ENCODE measurements around the gene COX6A2.

Gene COX6A2

DNA sequence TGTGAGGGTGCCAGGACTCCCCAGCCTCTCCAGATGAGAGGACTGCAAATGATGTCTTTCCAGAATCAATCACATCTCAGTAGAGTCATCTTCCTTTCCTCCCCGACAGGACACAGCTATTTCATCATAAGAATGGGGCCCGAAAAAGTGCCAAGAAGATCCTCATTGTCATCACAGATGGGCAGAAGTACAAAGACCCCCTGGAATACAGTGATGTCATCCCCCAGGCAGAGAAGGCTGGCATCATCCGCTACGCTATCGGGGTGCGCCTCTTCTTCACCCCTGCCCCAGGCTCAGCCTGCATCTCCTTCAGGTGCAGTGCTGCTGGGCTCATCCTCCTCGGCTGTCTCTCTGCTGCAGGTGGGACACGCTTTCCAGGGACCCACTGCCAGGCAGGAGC, 20.8 kb downstream of the COX6A2 start:
- DNase-seq: no peak

DNA sequence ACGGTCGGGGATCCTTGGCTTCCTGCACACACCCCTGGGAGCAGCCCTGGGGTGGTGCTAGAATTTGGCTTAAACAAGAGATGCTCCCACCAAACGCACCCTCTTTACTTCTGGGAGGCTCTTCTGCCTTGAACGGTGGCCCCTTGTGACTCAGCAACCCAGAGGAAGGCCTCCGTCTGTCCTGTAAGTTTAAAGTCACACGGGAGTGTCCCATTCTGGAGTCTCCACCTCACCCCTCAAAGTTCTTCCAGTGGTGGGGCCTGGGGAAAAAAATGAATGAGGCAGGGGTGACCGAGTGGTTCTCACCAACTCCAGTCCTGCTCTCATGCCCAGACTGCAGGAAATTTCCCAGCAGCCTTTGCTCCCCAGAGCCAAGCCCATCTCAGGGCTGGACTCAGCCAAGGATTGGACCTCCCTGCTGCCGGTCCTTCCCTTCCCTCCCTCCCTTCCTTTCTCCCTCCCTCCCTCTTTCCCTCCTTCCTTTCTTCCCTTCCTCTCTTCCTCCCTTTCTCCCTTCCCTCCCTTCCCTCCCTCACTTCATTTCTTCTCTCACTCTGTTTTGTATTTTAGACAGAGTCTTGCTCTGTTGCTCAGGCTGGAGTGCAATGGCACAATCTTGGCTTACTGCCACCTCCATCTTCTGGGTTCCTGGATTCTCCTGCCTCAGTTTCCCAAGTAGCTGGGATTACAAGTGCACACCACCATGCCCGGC, 23.7 kb downstream of the COX6A2 start:
- no peak for DNase-seq

DNA sequence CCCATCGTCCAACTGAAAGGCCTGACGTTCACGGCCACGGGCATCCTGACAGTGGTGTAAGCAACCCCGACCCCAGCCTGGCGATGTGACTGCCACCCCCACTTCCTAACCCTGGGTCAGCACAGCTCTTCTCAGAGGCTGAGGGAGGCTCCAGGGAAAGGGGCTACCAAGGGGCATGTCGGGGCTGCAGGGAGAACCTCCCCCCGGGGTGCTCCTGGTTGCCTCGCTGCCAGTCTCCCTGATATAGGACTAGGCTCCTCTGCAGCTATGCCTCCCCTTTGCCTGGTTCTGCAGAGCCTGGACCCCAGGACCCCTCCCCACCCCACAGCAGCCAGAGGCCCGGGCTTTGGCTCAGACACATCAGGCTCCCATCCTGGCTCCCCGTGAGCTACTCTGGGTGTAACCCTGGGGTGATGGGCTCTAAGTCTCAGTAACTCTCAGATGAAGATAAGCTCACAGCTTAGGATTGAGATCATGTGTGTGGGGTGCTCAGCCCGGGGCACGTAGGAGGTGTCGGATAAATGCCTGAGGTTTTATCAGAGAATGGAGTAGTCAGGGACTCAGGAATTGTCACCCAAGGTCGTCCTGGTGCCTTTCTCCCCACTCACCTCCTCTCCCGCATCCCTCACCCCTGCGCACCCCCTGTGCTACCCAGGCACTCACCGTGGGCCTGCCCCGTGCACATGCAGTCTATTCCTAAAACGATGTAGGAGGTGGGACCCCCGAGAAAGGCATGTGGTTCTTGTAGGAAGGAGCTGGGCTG, 24.4 kb downstream of the COX6A2 start:
- DNase-seq: no peak

DNA sequence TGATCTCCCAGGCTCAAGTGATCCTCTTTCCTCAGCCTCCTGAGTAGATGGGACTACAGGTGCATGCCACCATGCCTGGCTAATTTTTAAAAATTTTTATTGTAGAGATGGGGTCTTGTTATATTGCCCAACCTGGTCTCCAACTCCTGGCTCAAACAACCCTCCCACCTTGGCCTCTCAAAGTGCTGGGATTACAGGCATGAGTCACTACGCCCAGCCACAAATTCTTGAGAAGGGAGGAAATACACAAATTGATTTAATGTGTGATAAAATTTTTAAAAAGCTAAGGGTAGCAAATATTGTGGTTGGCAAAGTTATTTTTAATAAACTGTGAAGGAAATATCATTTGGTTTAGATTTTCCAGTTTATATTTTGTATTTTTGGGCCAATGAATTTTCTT, 25.5 kb downstream of the COX6A2 start:
- no peak for DNase-seq

DNA sequence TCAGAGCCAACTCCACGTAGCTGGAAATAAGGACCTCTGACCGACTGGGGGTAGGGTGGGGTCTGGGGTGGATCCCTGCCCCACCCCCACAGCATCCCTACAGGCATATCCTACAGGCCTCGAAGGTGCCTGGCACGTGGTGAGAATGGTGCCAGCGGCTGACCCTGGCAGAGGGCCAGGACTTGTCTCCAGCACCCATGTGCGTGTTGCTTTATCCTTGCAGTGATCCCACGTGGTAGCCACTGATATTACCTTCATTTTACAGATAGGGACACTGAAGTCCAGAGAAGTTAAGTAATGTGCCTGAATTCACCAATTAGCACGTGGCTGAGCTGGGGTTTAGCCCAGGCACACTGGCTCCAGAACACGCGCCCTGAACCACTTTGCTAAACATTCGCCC, 26.7 kb downstream of the COX6A2 start:
- no peak for DNase-seq

DNA sequence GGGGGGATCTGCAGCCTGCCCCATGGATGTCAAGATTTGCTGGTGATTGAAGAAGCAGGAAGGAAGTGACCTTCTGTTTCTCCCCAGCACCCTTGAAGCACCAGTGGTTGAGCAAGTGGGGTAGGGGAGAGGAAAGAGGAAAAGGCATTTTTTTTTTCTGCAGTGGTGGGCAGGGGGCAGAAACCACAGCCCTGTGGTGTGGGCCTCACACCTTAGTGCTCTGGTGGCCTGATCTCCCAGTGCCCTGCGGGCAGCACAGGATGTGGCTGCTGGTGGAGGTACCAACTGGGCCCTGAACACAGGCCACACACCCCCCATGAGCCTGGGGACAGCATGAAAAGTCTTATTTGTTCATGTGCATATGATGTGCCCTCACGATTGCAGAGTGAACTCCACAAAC, 28.0 kb downstream of the COX6A2 start:
- no peak for DNase-seq

DNA sequence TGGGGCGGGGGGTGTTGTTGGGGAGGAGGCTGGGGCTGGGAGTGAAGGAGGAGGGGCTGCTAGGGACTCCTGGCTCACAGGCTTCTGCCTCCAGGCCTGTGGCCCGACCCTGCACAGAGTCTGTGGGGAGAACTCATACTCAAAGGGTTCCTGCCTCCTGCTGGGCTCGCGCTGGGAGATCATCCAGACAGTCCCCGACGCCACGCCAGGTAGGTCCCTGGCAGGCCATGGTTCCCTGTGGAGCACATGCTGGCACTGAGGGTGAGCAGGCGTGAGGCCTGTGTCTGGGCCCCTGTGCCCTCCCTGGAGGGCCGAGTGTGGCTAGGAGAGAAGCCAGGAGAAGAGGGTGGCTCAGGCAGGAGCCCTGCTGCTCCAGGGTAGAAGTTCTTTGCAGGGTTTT, 30.5 kb downstream of the COX6A2 start:
- DNase-seq: no peak

DNA sequence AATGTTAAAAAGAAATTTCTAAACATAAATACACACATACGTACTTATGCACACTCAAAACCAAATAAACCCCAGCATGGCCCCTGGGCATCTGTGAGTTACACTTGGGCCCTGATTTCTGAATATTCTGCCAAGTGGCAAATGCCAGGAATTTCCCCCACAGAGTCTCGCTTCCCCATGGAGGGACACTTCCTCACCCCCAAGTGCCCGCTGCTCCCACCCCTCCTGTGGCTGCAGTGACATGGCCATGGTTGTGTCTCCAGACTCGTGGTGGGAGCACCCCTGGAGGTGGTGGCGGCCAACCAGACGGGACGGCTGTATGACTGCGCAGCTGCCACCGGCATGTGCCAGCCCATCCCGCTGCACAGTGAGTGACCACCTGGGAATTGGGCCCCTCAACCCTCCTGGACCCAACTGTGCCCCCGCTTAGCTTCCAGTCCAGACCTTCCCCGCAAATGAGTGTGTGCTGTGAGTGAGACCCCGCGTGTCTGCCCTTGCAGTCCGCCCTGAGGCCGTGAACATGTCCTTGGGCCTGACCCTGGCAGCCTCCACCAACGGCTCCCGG, 31.0 kb downstream of the COX6A2 start:
- DNase-seq: no peak

DNA sequence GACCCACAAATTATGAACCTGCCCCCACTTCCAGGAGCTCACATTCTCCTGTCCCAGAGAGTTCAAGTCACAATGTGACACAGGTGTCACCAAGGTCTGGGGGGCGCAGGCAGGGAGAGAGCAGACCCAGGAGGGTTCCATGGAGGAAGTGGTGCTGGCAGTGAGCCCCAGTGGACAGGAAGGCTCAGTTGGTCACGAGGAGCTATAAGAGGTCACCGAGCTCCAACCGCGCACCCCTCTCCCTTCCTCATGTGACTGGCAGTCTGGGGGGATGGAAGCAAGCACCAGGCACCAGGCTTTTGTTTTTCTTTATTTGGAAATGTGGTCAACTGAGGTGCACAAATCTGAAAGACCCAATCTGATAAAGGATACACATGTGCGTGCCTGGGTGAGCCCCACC, 32.5 kb downstream of the COX6A2 start:
- no peak for DNase-seq

DNA sequence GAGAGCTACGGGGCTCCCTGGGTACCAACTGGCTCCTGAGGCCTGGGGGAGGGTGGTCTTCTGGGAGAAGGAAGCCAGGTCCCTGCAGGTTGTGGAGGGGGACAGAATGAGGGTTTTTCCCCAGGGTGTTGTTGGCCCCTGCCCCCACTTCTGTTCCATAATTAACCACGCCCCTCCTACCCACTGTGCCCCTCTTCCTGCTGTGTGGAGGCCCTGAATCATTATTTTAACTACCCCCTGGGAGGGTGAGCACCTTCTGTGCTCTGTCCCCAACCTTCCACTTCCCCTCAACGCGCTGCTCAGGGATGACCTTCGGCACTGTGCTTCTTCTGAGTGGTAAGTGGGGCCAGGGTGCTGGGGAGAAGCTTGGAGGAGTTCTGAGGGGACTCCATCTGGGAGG, 35.1 kb downstream of the COX6A2 start, which contains the start of gene ITGAD:
Gene ITGAD (plus strand): TSS at position 280 of the 400 bp plus-strand sequence. CDS start 26 bp downstream, at position 306.
- no peak for DNase-seq

DNA sequence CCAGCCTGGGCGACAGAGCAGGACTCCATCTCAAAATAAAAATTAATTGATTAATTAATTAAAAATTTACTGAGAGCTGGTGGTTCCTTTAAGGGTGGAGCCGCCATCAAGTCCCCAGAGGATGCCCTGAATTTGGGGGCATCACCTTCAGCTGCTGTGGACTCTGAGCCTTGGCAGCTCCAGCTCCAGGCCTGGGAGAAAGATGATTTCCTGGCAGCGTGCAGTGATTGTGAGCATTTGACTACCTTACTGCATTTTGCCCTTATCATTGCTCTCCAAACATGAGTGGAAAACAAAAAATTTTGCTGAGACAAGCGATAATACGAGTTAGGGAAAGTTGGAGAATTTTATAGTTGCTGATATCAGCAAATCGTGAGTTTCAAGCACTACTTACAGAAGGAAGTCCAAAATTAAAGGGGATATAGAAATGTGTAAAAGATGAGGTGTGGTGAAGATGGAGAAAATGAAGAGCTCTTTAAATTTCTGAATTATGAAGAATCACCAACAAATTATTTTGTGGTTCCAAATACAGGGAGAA, 37.6 kb downstream of the COX6A2 start:
- no peak for DNase-seq

DNA sequence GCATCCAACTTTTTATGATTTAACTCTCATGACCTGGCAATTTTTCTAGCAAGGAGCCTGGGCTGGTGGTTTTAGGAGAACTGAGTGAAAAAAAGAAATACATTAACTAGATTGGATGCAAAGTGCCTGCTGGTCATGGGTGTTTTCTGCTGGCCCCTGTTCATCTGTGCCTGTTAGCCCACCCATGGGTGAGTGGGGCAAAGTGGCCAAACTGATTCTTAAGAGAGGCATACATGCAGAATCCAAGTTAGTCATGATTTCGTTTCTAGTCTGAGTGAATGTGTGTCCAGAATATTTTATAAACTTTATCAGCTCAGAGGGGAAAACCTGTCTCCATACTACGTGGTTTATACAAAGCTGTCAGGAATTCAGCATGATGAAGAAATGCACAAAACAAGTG, 39.6 kb downstream of the COX6A2 start:
- no peak for DNase-seq

DNA sequence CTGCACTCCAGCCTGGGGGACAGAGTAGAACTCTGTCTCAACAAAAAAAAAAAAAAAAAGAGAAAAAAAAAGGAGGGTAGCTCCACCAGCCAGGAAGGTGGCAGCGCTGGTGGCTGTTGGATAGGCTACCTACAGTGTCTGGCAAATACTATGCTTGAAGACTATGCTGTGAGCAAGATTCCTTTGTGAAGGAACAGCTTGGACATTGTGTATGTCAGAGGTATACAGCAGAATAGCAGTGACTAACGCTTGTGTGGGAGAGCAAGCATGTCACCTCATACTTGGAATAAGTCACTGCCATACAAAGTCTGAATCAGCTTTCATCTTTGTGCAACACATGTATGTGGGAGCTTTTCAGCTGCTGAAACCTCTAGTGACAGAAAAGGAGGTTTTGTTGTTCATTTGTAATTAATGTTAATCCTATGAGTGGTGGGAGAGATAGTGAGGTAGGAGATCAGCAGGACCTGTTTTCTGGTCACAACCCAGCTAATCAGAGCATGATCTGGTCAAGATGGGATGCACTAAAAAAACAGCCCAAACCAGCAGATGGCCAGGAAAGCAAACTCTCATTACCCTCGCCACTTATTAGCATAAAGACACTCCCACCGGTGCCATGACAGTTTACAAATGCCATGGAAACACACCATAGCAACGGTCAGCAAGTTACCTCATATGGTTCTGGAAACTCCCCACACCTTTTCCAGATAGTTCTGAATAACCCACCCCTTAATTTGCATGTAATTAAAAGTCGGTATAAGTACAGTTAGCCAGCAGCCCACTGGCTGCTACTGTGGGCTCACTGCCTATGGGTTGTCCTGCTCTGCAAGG, 41.8 kb downstream of the COX6A2 start:
- DNase-seq: peak; percentile 71

DNA sequence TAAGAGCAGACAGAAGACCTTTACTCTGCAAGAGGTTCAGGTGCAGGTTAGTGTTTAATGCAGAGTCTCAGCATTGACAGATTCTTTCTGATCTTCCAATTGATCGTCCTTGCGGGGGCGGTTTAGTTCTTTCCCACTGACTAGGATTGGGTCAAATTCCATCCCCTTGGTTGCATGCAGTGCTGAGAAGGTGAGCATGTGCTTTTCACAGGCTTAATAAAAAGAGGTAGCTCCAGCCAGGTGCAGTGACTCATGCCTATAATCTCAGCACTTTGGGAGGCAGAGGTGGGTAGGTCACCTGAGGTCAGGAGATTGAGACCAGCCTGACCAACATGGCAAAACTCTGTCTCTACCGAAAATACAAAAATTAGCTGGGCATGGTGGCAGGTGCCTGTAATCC, 42.5 kb downstream of the COX6A2 start:
- DNase-seq: no peak

DNA sequence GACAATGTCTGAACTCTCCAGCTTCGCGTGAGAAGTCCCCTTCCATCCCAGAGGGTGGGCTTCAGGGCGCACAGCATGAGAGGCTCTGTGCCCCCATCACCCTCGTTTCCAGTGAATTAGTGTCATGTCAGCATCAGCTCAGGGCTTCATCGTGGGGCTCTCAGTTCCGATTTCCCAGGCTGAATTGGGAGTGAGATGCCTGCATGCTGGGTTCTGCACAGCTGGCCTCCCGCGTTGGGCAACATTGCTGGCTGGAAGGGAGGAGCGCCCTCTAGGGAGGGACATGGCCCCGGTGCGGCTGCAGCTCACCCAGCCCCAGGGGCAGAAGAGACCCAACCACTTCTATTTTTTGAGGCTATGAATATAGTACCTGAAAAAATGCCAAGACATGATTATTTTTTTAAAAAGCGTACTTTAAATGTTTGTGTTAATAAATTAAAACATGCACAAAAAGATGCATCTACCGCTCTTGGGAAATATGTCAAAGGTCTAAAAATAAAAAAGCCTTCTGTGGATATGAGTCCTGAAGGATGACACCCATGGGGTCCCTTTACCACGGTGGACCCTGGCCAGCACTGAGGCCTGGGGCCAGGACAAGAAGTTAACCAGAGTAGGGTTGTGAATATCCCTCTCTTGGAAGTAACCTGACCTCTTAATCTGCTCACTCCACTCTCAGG, 45.5 kb downstream of the COX6A2 start:
- peak; percentile 30 for DNase-seq

DNA sequence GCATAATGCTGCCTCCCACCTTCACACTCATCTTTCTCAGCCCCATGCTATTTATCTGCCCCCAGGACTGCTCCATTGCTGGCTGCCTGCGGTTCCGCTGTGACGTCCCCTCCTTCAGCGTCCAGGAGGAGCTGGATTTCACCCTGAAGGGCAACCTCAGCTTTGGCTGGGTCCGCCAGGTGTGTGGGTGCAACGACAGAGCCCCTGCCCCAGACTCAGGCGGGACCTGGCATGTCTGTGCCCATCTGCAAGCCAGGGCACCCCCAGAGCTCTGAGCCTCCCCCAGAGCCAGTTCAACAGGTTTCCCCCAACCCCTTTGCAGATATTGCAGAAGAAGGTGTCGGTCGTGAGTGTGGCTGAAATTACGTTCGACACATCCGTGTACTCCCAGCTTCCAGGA, 48.0 kb downstream of the COX6A2 start:
- no peak for DNase-seq

All from kidney glomerular epithelial cell (primary cell).